GM19455 (cell line): ENCODE results near the gene TYK2.
"Not testable (repeated sequence)": the region's sequence is repeated elsewhere in the genome, so short reads cannot be mapped to it uniquely, and the experiment has no call there.

ENCODE experiments used
- ATAC-seq: cut with Tn5 transposase; IDR thresholded peaks from one replicate; pipeline ENCODE4 v1.9.1; 2021; ENCODE audit not compliant: unreplicated experiment

Gene TYK2

GRCh38 chr19:10380313-10381102 lies at the start of gene TYK2:
Gene TYK2 (minus strand): TSS chr19:10380572. CDS start chr19:10378406, 2,166 bp downstream.
- peak; percentile 92 for ATAC-seq

GRCh38 chr19:10428996-10429381 lies 48.6 kb upstream of the TYK2 start:
- ATAC-seq = no peak

GRCh38 chr19:10427169-10427568 lies 46.8 kb upstream of the TYK2 start:
- no peak for ATAC-seq

- ATAC-seq = no peak
Observed at GRCh38 chr19:10424011-10424637, 43.8 kb upstream of the TYK2 start.

GRCh38 chr19:10422846-10423245 lies 42.5 kb upstream of the TYK2 start:
- no peak for ATAC-seq

DNA sequence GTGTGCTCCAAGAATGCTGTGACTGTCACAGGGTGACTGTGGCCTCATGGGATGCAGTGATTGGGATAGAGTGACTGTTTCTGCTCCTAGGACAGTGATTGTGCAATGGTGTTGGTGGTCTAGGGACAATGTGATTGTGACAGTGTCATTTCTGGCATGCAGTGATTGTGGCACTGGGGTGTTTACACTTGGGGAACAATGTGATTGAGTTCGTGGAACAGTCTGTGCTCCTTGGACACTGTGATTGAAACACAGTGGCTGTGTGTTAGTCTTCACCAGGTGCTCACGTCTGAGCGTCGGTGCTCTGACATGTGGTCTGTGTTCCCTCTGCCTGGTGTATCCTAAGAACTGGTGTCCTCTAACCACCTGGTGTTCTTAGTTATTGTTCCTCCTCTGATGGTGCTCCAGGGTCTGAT lies 41.7 kb upstream of the TYK2 start:
- ATAC-seq = no peak

- no peak for ATAC-seq
Observed at GRCh38 chr19:10421240-10422045, 41.1 kb upstream of the TYK2 start.

- no peak for ATAC-seq
Observed at GRCh38 chr19:10420444-10421239, 40.3 kb upstream of the TYK2 start, which contains the start of gene PDE4A. Gene PDE4A (plus strand): TSS chr19:10420538. CDS start chr19:10420765, 227 bp downstream.

DNA sequence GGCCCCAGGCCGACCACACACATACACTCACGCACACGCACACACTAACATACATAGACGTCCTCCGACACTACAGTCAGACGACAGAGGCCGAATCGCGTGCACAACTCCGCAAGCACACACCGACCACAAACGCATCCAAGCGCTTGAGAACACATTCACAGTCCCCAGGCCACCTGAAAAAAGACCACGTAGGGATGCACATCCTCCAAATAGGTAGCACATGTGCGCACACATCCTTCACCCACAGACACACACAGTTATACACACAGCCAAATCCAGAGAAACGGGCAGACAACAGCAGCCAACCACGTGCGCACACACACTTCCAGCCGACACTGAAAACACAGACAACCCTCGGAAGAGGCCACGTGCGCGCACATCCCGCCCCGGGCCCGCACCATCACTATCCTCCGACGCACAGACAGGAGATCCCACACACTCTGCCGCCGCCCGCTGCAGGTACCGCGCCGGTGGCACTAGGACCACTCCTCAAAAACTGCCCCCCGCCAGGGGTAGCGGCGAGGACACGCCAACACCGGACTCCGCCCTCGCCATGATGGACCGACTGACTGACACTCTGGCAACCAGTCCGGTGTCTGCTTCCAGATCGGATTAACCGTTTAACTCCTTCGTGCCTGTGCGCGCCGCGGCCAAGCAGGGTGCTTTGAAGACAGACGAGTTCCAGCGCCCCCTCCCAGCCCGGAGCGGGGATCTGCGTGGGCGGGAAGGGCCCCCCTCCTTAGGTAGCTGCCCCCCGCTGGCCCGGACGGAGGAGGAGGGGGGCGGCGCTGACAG lies 39.5 kb upstream of the TYK2 start:
- ATAC-seq = no peak

DNA sequence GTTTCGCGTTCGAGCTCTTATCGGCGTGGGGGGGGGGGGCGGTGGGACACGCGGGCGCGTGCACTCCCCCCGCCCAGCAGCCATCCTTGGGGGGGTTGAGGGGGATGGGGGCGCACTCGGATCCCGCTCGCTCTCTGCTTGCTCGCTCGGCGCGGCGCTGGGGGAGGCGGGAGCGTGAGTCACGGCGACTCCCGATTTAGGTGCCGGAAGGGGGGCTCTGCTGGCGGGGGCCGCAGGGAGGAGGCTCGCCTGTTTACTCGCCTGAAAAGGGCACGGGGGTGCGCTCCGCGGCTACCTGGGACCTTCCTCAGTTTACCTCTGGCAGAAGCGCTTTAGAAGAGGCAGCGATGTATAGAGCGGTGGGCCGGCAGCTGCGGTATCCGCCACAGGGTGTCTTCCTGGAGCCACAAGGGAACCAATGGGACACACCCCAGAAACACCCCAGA lies 38.9 kb upstream of the TYK2 start:
- no peak for ATAC-seq

DNA sequence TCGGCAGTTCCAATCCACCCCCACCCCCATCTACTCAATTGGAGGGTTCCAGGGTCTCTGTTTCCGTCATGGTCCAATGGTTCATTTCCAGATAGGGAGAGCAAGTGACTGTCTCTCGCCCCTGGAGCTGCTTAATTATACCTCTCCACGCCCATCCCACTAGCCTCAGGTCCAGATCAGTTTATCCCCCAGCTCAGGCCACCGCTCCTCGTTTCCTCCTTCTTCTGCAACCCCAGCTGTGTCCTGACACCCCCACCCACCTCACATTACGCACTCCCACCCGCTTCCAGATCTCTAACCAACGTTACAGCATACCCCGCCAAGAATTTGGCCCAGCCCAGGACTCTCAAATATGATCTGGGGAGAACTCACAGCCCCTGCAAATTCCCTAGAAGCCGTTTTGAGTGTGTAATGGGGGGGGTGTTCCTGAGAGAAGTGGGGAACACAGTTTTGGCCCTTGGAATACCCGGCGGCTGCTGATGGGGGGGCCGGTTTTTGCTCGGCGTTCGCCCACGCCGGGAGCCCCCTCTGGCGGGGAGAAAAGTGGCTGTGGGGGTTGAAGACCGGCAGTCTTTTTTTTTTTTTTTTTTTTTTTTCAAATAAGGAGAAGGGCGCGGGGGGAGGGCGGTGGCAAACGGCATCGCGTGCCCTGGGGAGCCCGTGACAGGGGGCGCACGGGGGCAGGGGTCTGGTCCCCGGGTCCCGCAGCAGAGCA lies 38.3 kb upstream of the TYK2 start:
- no peak for ATAC-seq

- ATAC-seq = no peak
Observed at GRCh38 chr19:10418235-10418484, 37.8 kb upstream of the TYK2 start.

DNA sequence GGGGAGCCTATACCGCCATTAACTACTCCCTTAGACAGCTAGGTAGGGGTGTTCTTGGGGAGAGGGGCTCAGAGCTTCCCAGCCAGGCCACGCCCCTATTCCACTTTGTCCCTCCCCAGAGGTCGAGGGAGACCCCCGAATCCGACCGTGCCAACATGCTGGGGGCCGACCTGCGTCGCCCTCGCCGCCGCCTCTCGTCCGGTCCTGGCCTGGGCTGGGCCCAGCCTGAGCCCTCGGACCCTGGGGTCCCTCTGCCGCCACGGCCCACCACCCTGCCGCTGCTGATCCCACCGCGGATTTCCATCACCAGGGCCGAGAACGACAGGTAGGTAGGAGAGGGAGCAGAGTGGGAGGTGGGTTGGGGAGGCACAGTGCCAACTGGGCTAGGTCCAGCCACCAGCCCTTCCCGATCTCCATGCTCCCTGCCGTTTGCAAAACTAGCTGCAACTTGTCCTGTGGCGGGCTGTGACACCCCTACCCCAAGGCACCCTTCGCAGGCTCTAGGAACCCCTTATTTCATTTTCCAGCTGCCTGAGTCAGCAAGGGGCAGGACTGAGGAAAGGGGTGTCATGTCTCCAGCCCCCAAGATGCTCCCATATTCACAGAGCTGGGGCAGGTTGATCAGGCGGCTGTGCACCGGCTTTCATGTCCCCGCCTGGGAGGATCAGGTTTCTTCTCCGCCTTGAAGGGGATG lies 37.3 kb upstream of the TYK2 start:
- ATAC-seq = no peak

DNA sequence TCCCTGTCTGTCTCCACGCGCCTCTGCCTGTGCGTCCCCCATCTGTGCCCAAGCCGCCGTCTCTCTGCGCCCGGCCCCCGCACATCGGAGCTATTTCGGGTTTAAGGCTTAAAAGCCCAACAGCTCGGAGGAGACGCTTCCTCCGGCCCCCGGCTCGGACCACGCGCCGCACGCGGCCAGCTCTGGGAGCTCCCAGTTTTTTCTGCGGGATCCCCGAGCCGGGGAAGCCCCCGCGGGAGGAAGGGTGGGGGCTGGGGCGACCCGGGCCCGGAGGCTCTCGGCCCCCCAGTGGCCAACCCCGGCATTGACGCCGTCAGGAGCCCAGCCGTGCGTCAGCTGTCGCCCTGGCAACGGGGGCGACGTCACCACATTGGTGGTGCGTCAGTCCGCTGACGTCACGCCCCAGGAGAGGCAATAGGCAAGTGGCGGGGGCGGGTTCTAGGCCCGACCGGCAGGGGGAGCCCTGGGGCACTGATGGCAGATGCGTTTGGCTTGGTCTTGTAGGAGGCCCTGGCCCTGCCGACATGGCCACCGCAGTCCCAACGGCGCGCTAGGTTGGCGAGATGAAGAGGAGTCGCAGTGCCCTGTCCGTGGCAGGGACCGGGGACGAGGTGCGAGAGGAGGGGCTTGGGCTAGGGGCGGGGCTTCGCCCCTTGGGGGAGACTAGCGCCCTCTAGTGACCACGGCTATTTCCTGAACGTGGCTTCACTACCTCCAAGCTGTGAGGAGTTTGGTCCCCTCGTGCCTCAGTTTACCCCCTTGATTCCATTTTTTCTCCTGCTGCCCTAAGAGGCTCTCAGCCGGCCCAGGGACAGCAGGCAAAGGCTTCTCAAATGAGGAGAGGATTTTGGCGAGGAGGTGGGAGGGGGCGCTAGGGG lies 36.2 kb upstream of the TYK2 start:
- ATAC-seq = peak; percentile 48

DNA sequence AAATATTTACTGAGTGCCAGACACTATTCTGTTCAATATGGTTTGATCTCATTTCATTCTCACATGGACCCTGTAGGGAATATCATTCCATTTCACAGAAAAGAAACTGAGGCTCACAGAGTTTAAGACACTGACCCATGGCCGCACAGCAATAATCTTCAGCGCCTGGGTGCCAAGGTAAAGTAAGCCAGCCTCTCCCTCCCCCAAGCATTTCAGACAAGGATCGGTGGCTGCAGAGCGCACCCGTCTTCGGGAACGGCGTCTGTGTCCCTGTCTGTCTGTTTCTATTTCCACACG lies 35.7 kb upstream of the TYK2 start:
- ATAC-seq = no peak

DNA sequence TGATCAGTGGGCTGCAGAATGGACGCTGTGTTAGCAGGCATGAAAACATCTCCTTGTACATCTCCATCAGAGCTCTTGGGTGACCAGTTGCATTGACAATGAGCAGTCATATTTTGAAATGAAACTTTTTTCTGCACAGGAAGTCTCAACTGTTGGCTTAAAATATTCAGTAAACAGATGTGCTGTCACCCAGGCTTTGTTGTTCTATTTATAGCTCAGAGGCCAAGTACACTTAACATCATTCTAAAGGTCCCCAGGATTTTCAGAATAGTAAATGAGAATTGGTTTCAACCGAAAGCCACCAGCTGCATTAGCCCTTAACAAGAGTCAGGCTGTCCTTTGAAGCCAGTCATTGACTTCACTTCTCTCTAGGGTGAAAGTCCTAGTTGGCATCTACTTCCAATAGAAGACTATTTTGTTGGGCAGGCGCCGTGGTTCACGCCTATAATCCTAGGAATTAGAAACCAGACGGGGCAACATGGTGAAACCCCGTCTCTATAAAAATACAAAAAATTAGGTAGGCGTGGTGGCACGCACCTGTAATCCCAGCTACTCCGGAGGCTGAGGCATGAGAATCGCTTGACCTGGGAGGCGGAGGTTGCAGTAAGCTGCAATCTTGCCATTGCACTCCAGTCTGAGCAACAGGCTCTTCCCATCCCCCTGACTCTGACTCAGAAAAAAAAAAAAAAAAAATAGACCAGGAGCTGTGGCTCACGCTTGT lies 32.0 kb upstream of the TYK2 start:
- ATAC-seq = peak; percentile 51

GRCh38 chr19:10411224-10411623 lies 30.9 kb upstream of the TYK2 start:
- not testable (repeated sequence) for ATAC-seq
